Right forelimb (tissue), 1 donor: ENCODE results near the gene CACNB4.
"Not testable (repeated sequence)": the region's sequence is repeated elsewhere in the genome, so short reads cannot be mapped to it uniquely, and the experiment has no call there.

ENCODE experiments used
- DNase-seq: peaks from one replicate; pipeline ENCODE4 v3.0.0-alpha.2; 2018

CACNB4 gene

DNA sequence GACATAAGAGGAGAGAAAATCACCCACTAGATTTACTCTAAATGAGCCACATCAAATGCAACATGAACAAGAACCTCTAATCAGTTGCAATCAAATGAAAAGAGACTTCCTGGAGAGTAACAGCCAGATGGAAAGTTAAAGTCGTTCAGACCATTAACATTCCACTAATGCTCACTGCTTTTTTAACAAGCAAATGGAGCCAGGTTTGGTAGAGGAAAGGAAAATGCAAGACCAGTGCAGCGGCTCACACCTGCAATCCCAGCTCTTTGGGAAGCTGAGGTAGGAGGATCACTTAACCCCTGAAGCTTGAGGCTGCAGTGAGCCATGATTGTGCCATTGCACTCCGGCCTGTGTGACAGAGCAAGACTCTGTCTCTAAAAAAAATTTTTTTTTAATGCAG is 48.5 kb downstream of the CACNB4 start:
- DNase-seq: no peak

DNA sequence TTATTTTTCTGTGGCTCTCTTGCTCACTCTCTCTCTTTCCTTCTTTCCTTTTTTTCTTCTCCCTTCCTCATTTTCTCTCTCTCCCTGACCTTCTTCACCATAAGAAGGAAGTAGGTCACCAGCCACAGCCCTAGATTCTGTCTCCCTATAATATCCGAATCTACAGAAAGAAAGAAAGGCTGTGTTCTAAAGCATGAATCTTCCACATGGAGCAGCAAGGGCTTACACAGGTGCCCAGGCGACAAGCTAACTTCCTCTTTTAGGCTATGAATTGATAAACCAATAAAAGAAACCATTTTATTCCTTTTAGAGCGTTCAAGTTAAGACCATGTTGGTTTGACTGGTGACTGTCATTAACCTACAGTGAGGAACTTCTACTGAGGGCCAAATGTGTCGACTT is 49.3 kb downstream of the CACNB4 start:
- DNase-seq: no peak

DNA sequence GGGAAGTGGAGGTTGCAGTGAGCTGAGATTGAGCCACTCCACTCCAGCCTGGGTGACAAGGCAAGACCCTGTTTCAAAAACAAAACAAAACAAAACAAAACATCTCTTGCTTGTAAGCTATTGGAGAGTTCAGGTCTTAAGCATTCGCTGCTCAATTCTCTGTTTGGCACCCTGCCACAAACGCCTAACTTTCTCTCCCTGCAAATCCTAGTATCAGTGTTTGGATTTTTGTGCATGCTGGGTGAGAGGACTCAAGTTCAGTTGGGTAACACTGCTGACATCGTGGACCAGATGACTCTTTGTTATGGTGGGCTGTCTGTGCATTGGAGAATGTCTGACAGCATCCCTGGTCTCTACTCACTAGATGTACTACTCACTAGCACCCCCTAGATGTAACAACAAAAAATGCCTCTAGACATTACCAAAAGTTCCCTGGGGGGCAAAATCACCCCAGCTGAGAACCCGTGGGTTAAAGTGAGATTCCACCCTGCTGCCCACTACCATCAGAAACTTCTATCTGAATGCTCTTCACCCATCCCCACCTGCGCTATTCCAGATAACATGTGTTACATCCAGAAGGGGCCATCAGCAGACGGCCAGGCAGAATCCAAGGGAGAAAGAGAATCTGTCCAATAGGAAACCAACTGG is 50.9 kb downstream of the CACNB4 start:
- DNase-seq: no peak

DNA sequence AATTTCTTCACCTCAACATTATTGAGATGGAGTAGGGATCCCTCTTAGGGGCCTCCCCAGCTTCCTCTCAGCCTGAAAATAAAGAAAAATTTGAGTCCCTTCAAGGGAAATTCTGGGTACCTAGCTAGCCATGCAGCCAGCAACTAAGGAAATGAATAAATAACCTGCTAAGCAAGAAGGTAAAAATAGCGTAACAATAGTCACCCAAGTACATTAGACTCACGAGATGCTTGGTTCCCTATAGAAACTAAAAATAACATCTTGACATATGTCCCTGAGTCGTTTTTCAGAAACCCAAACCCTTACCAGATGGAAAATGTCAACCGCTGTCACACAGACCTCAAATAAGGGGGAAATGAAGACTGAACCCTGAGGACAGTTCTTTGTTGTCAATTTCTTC is 51.9 kb downstream of the CACNB4 start:
- DNase-seq: no peak

DNA sequence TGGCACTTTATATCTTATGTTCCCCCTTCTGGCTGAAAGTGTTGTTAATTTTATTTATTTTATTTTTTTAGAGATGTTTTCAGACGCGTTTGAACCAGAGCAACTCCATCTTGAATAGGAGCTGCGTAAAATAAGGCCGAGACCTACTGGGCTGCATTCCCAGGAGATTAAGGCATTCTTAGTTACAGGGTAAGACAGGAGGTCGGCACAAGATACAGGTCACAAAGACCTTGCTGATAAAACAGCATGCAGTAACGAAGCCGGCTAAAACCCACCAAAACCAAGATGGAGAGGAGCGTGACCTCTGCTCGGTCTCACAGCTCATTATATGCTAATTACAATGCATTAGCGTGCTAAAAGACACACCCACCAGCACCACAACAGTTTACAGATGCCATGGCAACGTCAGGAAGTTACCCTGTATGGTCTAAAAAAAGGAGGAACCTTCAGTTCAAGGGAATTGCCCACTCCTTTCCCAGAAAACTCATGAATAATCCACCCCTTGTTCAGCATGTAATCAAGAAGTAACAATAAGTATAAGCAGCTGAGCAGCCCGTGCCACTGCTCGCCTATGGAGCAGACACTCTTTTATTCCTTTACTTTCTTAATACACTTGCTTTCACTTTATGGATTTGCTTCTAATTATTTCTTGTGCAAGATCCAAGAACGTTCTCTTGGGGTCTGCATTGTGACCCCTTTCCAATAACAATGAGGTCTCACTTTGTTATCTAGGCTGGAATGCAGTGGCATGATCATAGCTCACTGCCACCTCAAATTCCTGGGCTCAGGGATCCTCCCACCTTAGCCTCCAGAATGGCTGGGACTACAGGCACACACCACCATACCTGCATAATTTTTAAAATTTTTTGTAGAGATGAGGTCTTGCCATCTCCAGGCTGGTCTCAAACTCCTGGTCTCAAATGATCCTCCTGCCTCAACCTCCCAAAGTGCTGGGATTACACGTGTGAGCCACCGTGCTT is 55.9 kb downstream of the CACNB4 start:
- DNase-seq: no peak

DNA sequence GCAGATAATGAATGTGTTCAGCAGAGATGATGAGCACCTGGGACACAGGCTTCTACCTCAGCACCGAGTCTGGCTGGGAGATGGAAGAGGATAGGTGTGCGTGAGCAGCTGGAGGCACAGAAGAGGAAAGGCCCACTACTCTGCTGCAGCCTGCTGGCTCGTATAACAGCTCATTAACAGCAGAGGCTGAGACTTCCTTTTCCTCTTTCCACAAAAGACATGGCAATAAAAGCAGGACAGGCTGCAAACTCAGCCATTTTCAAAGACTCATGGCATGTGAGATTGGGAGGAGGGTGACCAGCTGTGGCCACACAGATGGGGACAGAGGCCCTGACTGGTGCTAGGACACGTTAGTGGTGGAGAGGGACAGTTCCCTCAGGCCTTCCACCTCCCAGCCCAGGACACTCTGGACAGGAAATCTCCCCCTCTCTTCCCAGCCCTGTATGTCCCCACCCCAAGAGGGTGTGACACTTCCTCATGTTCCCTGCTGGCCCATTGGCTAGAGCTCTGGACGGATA is 60.3 kb downstream of the CACNB4 start:
- peak; percentile 48 for DNase-seq

DNA sequence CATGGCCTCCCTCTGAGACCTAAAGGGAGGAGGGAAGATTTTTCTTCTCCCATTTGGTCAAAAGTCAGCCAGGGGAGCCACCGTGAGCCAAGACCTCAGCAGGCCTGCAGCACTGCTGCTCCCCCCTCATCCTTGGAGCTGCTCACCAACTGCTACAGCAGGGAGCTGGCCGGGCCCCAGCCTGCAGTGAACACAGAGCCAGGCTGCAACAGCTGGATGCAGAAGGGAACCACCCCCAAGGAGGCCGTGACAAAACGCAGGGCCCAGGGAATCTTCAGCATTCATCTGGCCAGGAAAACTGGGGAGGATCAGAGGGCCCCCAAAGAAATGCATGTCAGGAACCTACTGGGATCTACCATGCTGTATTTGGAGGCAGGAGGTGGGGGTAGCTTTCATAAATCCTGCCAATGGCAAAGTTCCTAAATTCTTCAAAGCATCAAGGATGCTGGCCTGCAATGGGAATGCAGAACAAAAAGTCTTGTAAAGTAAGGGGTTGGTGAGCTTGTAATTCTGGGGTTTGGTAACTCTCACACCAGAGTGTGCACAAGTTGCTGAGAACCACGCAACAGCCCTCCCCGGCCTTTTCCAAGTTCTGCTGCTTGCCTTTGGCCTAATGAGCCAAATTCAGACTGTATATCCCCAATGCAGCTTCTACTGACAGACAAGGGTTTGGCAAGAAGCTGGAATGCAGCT is 61.0 kb downstream of the CACNB4 start:
- peak; percentile 74 for DNase-seq

DNA sequence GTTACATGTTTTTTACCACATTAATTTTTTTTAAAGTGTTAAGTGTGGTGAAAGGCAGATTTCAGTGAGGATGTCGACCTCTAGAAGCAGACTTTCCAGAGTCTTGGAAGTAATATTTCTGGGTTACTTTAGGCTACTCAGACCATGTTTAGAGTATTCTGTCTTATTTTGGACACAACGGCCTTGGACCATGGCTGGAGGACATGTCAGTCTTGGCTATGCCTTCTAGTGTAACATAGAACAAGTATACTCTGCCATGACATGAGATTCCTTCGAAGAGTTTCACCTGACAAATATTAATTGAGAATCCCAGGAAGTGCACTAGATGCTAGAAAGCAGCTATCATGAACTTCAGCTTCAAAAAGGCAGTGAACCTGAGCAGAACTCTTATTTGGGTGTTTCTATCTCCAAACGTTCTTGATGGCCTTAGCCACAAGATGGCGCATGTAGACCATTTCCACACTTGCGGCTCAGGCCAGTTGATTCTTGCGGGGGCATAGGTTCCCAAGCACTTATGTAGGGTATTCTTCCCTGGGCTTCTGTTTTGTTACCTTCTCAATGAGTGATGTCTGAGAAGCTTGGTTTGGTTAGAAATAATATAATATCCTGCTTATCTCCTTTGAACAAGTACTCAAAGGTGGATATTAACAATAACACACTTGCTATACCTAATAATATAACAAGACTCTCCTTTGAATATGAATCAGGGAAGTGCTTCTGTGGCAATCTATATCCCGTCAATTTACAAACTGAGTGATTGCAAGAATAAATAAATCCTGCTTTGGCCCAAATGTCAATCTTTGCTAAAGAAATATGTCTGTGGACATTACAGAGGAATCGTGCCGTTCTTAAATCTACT is 62.0 kb downstream of the CACNB4 start:
- peak; percentile 66 for DNase-seq

DNA sequence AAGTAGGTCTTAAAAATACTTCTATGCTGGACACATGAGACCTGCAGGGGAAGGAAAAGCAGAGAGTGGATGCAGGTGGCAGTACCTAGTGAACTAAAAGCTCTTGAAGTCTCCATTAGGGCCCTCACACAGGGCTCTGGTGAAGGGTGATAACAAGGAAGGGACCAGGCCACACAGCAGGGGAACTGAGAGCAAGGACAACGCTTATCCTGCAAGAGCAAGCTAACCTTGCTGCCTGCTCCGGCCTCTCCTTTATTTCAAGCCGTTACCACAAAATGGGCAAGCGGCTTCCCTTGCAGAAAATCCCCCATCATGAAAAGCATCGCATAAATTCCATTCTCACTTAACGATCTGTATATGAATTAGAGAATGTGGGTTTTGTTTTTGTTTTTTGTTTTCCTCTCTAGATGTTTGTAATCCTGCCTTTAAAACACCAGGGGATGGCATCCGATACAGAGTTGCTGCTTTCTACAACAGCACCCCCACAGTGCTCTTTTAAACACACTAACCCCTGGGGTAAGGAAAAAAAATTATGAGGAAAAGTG is 64.5 kb downstream of the CACNB4 start:
- no peak for DNase-seq

DNA sequence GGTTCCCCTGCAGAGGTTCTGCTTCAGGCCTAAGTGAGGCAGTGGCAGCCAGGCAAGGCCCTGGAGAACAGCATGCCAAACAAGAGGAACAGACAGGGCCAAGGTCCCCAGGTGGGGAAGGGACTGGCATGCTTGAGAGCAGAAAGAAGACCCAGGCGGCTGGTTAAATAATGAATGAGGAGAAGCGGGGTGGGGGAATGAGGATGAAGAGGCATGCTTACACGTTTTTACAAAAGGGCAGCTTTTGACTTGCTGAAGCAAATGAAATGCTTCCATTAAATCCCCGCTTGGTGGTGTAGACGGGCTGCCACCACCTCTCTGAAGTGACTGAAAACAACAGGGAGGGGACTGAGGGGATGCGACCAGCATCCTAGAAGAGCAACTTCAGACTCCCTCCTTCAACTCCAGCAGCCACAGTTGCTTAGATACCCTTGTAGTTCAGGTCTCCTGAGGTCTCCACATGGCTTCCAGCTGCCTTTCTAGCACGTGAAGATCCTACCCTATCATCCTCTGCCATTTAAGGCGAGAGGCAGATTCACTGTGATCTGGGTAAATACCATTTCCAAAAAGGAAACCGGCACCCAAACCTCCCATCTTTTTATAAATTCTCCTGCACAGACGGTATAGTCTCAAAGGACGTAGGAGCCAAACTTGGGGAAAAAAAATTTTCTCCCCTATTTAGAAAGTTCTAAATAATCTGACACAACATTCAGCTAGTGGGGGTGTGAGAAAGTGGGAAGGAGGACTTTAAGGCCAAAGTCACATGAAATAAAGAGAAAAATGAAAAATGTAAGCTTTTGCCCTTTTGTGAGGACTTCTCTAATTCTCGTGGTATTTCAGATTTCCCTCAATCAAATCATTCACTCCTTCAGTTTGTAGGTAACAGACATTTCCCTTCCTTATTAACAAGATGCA is 65.6 kb downstream of the CACNB4 start:
- no peak for DNase-seq

DNA sequence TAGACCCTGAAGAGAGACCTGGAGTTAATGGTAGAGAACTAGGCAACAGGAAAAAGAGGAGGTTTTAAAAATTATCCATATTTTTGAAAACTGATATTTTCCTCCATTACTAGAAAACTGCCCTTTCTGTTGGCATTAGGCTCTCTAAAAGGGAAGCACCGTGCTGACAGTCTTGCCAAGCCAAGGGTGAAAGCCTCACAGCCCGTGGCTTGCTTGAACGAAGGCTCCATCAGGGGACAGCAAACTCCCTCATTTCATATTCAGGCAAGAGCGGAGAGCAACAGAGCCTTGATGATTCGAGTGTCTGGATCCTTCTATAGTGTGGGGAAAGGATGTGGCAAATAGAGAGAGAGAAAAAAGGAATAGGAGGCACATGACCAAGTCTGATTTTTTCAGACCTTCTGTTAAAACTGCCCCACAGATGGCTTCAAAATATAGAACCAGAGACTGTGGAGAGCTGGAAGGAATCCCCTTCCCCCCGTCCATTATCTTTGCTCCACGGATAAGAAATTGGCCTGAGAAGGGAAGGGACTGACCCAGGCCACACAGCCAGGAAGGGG is 67.0 kb downstream of the CACNB4 start:
- no peak for DNase-seq

DNA sequence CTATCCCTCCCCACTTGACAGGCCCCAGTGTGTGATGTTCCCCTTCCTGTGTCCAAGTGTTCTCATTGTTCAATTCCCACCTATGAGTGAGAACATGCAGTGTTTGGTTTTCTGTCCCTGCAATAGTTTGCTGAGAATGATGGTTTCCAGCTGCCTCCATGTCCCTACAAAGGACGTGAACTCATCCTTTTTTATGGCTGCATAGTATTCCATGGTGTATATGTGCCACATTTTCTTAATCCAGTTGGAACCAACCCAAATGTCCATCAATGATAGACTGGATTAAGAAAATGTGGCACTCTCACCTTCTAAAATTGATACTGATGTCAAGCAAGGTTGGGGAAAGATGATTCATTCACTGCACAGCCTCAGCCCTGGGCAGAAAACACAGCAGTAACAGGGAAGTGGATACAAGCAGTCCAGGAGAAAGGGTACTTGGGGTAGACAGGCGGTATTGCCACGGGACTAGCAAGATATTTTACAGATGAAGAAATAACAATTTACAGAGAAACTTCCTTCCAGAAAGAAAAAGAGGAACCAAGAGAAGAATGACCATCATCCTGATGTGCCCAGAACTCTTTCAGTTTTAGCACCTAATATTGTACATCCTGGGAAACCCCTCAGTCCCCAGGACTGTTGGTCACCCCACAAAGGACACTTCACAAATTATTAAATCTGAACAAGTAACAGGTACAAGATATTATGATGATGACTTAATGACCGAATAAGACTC is 68.1 kb downstream of the CACNB4 start:
- DNase-seq: not testable (repeated sequence)

DNA sequence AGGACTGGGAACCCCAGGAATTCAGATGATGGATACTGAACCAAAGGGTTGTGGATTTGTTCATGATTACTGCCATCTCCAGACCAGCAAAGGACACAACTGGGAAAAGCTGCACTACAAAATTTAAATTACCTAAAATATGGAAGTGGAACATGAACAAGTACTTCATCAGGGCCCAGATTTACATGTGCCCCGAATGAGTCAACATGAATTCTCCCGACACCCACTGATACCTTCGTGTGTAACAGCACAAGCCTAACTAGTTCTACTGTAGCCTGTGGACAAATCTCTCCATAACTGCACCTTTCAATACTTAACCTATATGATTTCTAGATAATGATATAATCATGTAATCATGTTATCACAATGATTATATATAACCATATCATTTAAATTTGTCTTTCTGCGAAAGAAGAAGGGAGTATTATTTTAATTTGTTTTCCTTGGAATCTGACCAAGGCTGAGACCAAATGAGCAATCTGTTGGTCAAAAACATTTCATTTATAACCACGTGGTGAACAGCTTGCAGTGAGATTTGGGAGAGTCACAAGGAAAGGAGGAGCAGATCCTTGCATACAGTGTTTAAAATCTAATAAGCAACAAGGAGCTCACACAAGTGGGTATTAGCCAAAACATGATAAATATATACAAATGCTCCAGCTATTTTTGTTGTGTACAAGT is 70.5 kb downstream of the CACNB4 start:
- DNase-seq: no peak

DNA sequence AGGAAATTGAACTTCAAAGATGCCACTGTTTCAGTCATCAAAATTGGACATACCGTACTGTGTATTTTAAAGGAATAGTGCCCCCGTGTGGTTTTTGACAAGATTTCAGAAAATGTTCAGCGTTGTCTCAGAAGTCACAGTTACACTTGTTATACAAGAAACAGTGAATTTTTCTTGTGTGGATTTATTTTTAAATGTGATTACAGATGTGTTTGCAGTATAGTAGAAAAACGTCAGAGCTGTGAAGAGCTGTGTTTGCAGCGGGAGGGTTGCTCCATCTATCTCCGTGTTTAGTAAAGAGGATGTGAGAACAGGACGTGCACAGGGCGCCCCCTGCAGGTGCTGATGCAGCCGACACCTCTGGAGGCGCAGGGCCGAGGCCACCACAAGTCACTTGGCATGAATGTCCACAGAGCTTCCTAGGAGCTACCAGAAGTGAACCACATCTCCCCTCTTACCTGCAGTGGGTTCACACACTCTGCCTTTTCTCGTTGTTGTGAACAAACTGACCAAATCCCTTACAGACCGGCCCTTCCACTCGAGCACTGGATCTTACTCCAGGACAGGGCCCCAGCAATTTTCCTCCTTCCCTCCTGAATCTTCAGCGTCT is 73.1 kb downstream of the CACNB4 start:
- peak; percentile 88 for DNase-seq

DNA sequence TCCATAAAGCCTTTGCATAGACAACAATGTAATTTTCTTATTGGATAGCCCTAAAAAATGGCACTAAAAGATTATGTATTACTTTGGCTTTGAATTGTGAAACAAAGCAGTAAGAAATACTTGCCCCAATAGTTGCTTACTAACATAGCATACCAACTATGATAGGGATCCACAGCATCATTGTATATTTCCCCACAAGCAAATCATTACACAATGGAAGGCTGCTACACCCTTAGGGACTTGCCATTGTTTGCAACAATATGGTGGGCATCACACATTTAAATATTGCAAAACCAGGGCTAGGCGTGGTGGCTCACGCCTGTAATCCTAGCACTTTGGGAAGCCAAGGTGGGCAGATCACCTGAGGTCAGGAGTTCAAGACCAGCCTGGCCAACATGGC is 74.4 kb downstream of the CACNB4 start:
- no peak for DNase-seq

DNA sequence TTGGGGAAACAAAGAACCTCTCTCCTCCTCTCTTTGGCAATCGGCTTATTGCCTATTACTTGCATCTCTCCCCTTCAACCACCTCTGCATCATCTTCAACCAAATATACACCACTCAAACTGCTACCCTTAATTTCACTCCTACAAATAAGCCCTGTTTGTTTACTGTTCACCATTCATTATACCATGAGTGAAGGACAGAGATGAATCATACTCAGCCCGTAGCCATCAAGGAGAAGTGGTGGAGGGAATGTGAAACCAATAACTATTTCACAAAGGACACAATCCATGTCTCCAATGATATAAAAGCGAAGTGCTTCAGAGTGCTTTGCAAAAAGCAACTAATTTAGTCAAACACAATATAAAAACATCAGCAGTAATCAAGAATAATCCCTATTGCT is 76.8 kb downstream of the CACNB4 start:
- DNase-seq: no peak

DNA sequence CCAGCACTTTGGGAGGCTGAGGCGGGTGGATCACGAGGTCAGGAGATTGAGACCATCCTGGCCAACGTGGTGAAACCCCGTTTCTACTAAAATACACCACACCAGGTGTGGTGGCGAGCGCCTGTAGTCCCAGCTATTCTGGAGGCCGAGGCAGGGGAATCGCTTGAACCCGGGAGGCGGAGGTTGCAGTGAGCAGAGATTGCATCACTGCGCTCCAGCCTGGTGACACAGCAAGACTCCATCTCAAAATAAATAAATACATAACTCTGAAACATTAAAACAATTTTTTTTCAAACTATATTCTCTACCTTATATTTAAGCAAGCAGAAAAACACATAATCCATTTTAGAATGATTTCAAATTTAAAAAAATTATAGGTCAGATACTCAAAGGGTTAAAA is 77.8 kb downstream of the CACNB4 start:
- not testable (repeated sequence) for DNase-seq

DNA sequence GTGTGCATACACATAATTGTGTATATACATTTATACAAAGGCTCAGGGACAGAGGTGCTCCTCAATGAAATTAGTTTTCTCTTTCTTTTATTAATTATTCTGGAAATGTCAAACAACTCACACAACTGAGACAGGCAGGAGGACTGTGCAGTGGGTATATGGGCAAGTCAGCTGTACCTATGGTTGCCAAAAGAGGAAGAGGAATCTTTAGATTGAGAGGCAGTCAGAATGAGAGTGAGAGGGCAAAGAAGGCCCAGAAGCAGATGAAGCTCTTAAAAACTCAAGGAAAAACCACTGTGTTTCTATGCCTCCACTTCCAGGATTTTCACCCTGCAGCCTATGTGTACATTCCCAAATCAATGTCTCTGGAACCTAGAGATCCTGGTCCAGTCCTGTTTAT is 79.1 kb downstream of the CACNB4 start:
- no peak for DNase-seq
